ENCODE results near the gene FOXO6. TPM values are rescaled to one million over a fixed set of nuclear protein-coding genes. Genes with fewer than 3 reads are reported as not detected.

The FOXO6 gene
- total RNA-seq, 1 donor from 2014 or later = 1.4 TPM

- Mint-ChIP-seq H3K9me3 (peaks cover 5% of the 10 kb centered on the region), H3K27me3 (ENCODE audit: low read depth) (peaks cover 21% of the 10 kb centered on the region), H3K36me3 (ENCODE audit: low read depth) (no peaks in the 10 kb centered on the region), H3K27ac (ENCODE audit: unreplicated experiment) (no peak overlapping the region), H3K4me1 (no peaks in the 10 kb centered on the region), H3K4me3 (no peak overlapping the region)
- DNase-seq (ENCODE audit: low read depth, low spot score) = no peak
- TF ChIP-seq CTCF (conservative IDR thresholded peaks at IDR 0.05) = no peak
These were observed 20.4 kb upstream of the FOXO6 start for GRCh38 chr1:41340655-41341364.

- Mint-ChIP-seq H3K9me3 (peaks cover 5% of the 10 kb centered on the region), H3K36me3 (ENCODE audit: low read depth) (no peaks in the 10 kb centered on the region), H3K4me1 (no peaks in the 10 kb centered on the region), H3K4me3 (no peak overlapping the region), H3K27me3 (ENCODE audit: low read depth) (peaks cover 19% of the 10 kb centered on the region), H3K27ac (ENCODE audit: unreplicated experiment) (no peak overlapping the region)
- no peak for DNase-seq (ENCODE audit: low read depth, low spot score)
- TF ChIP-seq CTCF (conservative IDR thresholded peaks at IDR 0.05) = no peak
These were observed 19.9 kb upstream of the FOXO6 start for GRCh38 chr1:41341365-41341683.

GRCh38 chr1:41341772-41342562 lies 19.3 kb upstream of the FOXO6 start:
- H3K27ac Mint-ChIP-seq (ENCODE audit: unreplicated experiment) = no peak overlapping the region
- no peaks in the 10 kb centered on the region for H3K4me1 Mint-ChIP-seq
- no peak for DNase-seq (ENCODE audit: low read depth, low spot score)
- H3K9me3 Mint-ChIP-seq = peaks cover 5% of the 10 kb centered on the region
- no peaks in the 10 kb centered on the region for H3K36me3 Mint-ChIP-seq (ENCODE audit: low read depth)
- H3K27me3 Mint-ChIP-seq (ENCODE audit: low read depth) = peaks cover 15% of the 10 kb centered on the region
- H3K4me3 Mint-ChIP-seq = no peak overlapping the region
- no peak for TF ChIP-seq CTCF (conservative IDR thresholded peaks at IDR 0.05)

- no peak overlapping the region for H3K27ac Mint-ChIP-seq (ENCODE audit: unreplicated experiment)
- H3K36me3 Mint-ChIP-seq (ENCODE audit: low read depth) = no peaks in the 10 kb centered on the region
- H3K9me3 Mint-ChIP-seq = peaks cover 5% of the 10 kb centered on the region
- TF ChIP-seq CTCF (conservative IDR thresholded peaks at IDR 0.05) = no peak
- DNase-seq (ENCODE audit: low read depth, low spot score) = no peak
- no peaks in the 10 kb centered on the region for H3K4me1 Mint-ChIP-seq
- peaks cover 8% of the 10 kb centered on the region for H3K27me3 Mint-ChIP-seq (ENCODE audit: low read depth)
- no peak overlapping the region for H3K4me3 Mint-ChIP-seq
These were observed 18.4 kb upstream of the FOXO6 start for GRCh38 chr1:41342774-41343355.

- H3K4me3 Mint-ChIP-seq = no peak overlapping the region
- H3K9me3 Mint-ChIP-seq = peaks cover 2% of the 10 kb centered on the region
- no peaks in the 10 kb centered on the region for H3K36me3 Mint-ChIP-seq (ENCODE audit: low read depth)
- TF ChIP-seq CTCF (conservative IDR thresholded peaks at IDR 0.05) = no peak
- peaks cover 3% of the 10 kb centered on the region for H3K27me3 Mint-ChIP-seq (ENCODE audit: low read depth)
- no peaks in the 10 kb centered on the region for H3K4me1 Mint-ChIP-seq
- H3K27ac Mint-ChIP-seq (ENCODE audit: unreplicated experiment) = no peak overlapping the region
- DNase-seq (ENCODE audit: low read depth, low spot score) = no peak
These were observed 17.2 kb upstream of the FOXO6 start for GRCh38 chr1:41343790-41344699.
